BE2C (cell line): Measurements from ENCODE around the gene RSU1.

ENCODE experiments used
- DNase-seq: peaks from one replicate; pipeline ENCODE4 v3.0.0-alpha.2; 2020
- H3K27me3 ChIP-seq: fragments of 250-450 bp; sonication (Bioruptor Pico); 2 replicates; pipeline ENCODE4 v1.5.1; 2020; ENCODE audit warnings: mild to moderate bottlenecking
- H3K36me3 ChIP-seq: fragments of 250-450 bp; sonication (Bioruptor Pico); 2 replicates; pipeline ENCODE4 v1.5.1; 2020; ENCODE audit warnings: mild to moderate bottlenecking
- H3K4me1 ChIP-seq: fragments of 250-450 bp; sonication (Bioruptor Pico); 2 replicates; pipeline ENCODE4 v1.5.1; 2020
- H3K4me3 ChIP-seq: 2 replicates; pipeline ENCODE4 v1.5.1; 2011; ENCODE audit warnings: low read depth, low read length
- H3K9me3 ChIP-seq: fragments of 250-450 bp; sonication (Bioruptor Pico); 2 replicates; pipeline ENCODE4 v1.5.1; 2020
- CTCF ChIP-seq: IDR thresholded peaks from 2 replicates; pipeline ENCODE4 v1.5.1; 2012; ENCODE audit warnings: mild to moderate bottlenecking, low read depth, low read length

Gene RSU1

DNA sequence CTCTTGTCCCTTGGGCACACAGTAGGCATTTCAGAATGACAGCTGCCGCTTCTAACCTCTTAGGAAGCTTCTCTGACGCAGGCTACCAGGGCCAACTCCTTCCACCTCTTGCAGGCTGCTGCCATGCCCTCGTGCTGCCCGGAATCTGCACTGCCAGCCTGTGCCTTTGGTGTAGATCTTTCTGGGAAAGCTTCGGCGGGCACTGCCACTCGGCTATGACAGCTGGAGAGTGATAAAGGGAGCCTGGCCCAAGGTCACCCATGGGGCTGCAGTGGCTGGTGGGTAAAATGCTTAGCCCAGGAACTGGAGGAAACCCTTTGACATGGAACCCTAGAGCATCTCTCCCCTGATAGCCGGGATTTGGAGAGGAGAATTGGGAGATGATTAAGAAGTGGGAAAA, 217.6 kb downstream of the RSU1 start:
- H3K9me3 ChIP-seq: no peaks in the 10 kb centered on the region
- H3K4me3 ChIP-seq: no peak overlapping the region
- no peaks in the 10 kb centered on the region for H3K4me1 ChIP-seq
- no peaks in the 10 kb centered on the region for H3K36me3 ChIP-seq
- no peak for TF ChIP-seq CTCF
- H3K27me3 ChIP-seq: no peaks in the 10 kb centered on the region
- DNase-seq: no peak

DNA sequence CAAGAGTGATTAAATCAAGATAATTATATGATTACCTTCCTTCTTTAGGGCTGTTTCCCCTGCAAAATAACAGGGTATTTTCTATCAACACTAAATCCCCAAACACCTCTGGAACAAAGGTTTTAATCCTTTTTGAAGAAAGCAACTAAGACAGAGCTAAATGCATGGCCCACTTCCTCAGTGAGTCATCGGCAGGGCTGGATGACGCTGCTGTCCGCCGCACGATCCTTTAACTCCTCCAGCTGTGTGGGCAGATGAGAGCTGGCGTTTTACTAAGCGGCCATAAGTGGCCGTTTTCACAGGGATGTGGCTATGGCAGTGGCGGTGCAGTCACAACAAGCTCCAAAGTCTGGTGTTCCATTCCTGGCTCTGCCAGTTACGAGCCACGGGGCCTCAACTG, 219.6 kb downstream of the RSU1 start:
- DNase-seq: no peak
- TF ChIP-seq CTCF: no peak
- Histone ChIP-seq H3K4me1 (no peaks in the 10 kb centered on the region), H3K36me3 (no peaks in the 10 kb centered on the region), H3K4me3 (no peak overlapping the region), H3K9me3 (no peaks in the 10 kb centered on the region), H3K27me3 (no peaks in the 10 kb centered on the region)

DNA sequence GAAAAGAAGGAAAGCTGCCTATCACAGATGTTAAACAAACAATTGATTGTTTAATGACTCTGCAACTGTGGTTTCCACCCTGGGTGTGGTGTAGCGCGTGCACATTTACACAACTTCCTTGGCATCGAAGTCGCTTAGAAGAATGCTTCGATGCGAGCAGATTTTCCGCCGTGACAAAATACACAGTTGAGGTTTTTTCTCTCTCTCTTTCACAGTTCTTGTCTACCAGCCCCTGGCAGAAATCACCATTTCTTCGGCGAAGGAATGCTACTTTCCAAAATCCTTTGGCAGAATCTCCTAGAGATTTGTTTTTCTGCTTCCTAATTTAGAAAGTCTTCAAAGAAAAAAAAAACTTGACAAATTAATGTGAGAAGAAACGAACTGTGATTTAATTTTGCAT, 224.8 kb downstream of the RSU1 start:
- H3K27me3 ChIP-seq: no peaks in the 10 kb centered on the region
- no peaks in the 10 kb centered on the region for H3K36me3 ChIP-seq
- H3K4me3 ChIP-seq: no peak overlapping the region
- no peak for DNase-seq
- no peaks in the 10 kb centered on the region for H3K9me3 ChIP-seq
- no peaks in the 10 kb centered on the region for H3K4me1 ChIP-seq
- no peak for TF ChIP-seq CTCF

DNA sequence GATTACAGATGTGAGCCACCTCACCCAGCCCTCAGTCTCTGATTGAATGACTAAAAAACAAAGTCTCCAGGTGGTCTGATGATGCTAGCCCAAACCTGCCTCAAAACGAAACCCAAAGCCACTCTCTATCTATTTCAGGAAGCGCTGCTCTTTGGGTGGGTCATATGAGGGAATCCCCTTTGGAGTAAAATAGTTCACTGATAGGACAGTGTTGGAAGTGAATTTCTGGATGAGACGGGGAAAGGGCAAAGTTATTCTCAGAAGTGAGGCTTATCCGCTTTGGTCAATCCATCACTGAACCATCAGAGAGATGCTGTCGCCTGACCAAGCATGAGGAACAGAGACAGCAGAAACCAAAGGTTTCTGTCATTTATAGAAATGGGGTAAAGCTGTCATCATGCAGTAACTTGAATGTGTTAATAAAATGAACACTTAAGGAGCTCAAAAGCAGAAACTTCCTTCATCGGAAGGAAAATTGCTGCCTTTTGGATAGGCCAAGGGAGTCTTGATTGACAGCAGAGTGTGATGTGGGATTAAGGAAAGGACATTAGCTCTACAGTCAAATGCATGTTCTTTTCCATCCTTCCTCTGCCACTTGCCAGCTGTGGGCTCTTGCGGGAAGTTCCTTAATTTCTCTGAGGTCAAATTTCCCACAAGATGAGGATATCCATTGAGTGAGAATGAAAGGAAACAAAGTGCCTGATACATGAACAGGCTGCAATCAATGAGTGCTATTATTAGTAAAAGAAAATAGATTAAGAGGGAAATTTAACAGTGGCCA, 230.7 kb downstream of the RSU1 start:
- Histone ChIP-seq H3K36me3 (no peaks in the 10 kb centered on the region), H3K27me3 (no peaks in the 10 kb centered on the region), H3K4me3 (no peak overlapping the region), H3K4me1 (no peaks in the 10 kb centered on the region), H3K9me3 (no peaks in the 10 kb centered on the region)
- DNase-seq: no peak
- TF ChIP-seq CTCF: no peak

GRCh38 chr10:16585103-16585502, 232.1 kb downstream of the RSU1 start:
- Histone ChIP-seq H3K9me3 (no peaks in the 10 kb centered on the region), H3K36me3 (no peaks in the 10 kb centered on the region), H3K27me3 (no peaks in the 10 kb centered on the region), H3K4me3 (no peak overlapping the region), H3K4me1 (no peaks in the 10 kb centered on the region)
- no peak for TF ChIP-seq CTCF
- no peak for DNase-seq

DNA sequence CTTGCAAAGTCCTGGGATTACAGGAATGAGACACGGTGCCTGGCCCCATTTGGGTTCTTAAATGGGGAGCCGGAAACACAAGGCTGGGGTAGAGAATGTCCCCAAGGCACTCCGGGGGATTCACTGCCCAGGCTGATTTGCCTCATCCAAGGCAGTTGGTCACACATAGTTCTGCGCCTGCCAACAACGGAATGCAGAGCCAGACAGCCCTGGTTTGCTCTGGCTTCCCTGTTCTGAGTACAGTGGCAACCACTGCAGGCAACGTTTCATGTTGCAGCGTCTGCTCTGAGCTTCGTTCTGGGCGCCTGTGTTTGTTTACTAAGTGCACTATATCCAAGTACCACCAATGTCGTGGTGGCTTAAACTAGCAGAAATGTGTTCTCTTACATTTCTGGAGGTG, 233.8 kb downstream of the RSU1 start:
- H3K36me3 ChIP-seq: no peaks in the 10 kb centered on the region
- no peak overlapping the region for H3K4me3 ChIP-seq
- H3K9me3 ChIP-seq: no peaks in the 10 kb centered on the region
- H3K4me1 ChIP-seq: no peaks in the 10 kb centered on the region
- no peaks in the 10 kb centered on the region for H3K27me3 ChIP-seq
- no peak for TF ChIP-seq CTCF
- no peak for DNase-seq
